Testis (tissue), 3 donors: Measurements from ENCODE around the gene FOXP4. TPM values are rescaled to one million over a fixed set of nuclear protein-coding genes. Genes with fewer than 3 reads are reported as not detected.

Experiments
- DNase-seq: peaks from one replicate; pipeline ENCODE4 v3.0.0-alpha.2; 2019
- H3K27ac ChIP-seq, 2 donors: fragments of 200-600 bp; sonication (generic); one replicate each; pipeline ENCODE4 v1.5.1; 2019
- H3K27me3 ChIP-seq: fragments of 200-600 bp; sonication (generic); one replicate; pipeline ENCODE4 v1.5.1; 2019
- H3K36me3 ChIP-seq: fragments of 200-600 bp; sonication (generic); one replicate; pipeline ENCODE4 v1.5.1; 2017; ENCODE audit warnings: low read depth; ENCODE audit errors: missing control alignments
- H3K4me1 ChIP-seq: fragments of 200-600 bp; sonication (generic); one replicate; pipeline ENCODE4 v1.5.1; 2019
- H3K4me3 ChIP-seq, 2 donors: fragments of 200-600 bp; sonication (generic); one replicate each; pipeline ENCODE4 v1.5.1; 2017 to 2019
- H3K9me3 ChIP-seq: fragments of 200-600 bp; sonication (generic); one replicate; pipeline ENCODE4 v1.5.1; 2017
- CTCF ChIP-seq, 3 experiments: fragments of 450-650 bp in 2 of 3; fragments of 200-600 bp in 1 of 3; sonication (generic) in 1 of 3; IDR thresholded peaks; one replicate each; pipeline ENCODE4 v1.5.1; 2016 to 2019; ENCODE audit warnings: antibody characterized with exemption in 3 of 3, mild to moderate bottlenecking in 2 of 3, moderate library complexity in 1 of 3
- POLR2A ChIP-seq: fragments of 450-650 bp; IDR thresholded peaks from one replicate; pipeline ENCODE4 v1.6.1; 2017; ENCODE audit warnings: antibody characterized with exemption, mild to moderate bottlenecking, moderate library complexity
- WGBS, 2 donors: methylation state at CpG; one replicate each; pipeline ENCODE4 v1.1.5; 2018; 5-methylcytosine and 5-hydroxymethylcytosine counted together
- intact Hi-C: fragments of 100-400 bp; cut with DNase I; formaldehyde crosslinking; loops from one replicate; pipeline ENCODE4 v1.15.1; 2023; ENCODE audit warnings: low total_unique reads
- polyA plus RNA-seq: library from polyadenylated mRNA; stranded (reverse); fragments of 350-450 nt; fragmentation: Illumina TruSeq; extraction: RNeasy Lipid Tissue Mini Kit (QIAGEN cat#74804); gene quantifications from one replicate; pipeline ENCODE4 v1.2.3, GENCODE V29; 2014; ENCODE audit warnings: low read depth, low replicate concordance; ENCODE audit not compliant: insufficient read depth
- total RNA-seq, 2 donors: library from RNA; depleted of rRNA; stranded (reverse); fragments of >200 nt; gene quantifications; one replicate each; pipeline ENCODE4 v1.2.3, GENCODE V29; 2016

Gene FOXP4
- total and polyA plus RNA-seq, 3 donors from 2014 or later = 38.0 to 50.2 (median 39.7) TPM

GRCh38 chr6:41638935-41639808 is 93.0 kb downstream of the FOXP4 start:
- Histone ChIP-seq H3K27me3 (no peaks in the 10 kb centered on the region), H3K4me3 (peak overlapping the region; percentile 53 to 62), H3K9me3 (no peaks in the 10 kb centered on the region), H3K36me3 (no peaks in the 10 kb centered on the region), H3K27ac (peak overlapping the region; percentile 48 to 59), H3K4me1 (peaks cover 22% of the 10 kb centered on the region)
- no peak for TF ChIP-seq POLR2A
- no peak for TF ChIP-seq CTCF (IDR thresholded peaks at IDR 0.05)
- peak; percentile 74 for DNase-seq
- intact Hi-C loops = no loop called here
- WGBS, 2 donors = 16 to 20% methylated on average over 32 to 40 of the region's 40 CpGs

- H3K27me3 ChIP-seq = no peaks in the 10 kb centered on the region
- no peak for TF ChIP-seq CTCF (IDR thresholded peaks at IDR 0.05)
- no peak for TF ChIP-seq POLR2A
- intact Hi-C loops = no loop called here
- H3K36me3 ChIP-seq = no peaks in the 10 kb centered on the region
- H3K9me3 ChIP-seq = no peaks in the 10 kb centered on the region
- H3K4me3 ChIP-seq = no peak overlapping the region
- H3K4me1 ChIP-seq = peaks cover 22% of the 10 kb centered on the region
- peak overlapping the region in 1 of 2 donors; percentile 48 for H3K27ac ChIP-seq
- no peak for DNase-seq
- 43% methylated on average over 7 to 8 of the region's 8 CpGs for WGBS, 2 donors
These were observed 93.7 kb downstream of the FOXP4 start for GRCh38 chr6:41639809-41640371.

- intact Hi-C loops = no loop called here
- no peak for DNase-seq
- H3K27me3 ChIP-seq = no peaks in the 10 kb centered on the region
- H3K27ac ChIP-seq = no peak overlapping the region
- peaks cover 22% of the 10 kb centered on the region for H3K4me1 ChIP-seq
- 67 to 73% methylated on average over 6 to 7 of the region's 7 CpGs for WGBS, 2 donors
- TF ChIP-seq POLR2A (no peak), CTCF (IDR thresholded peaks at IDR 0.05) (no peak)
- no peaks in the 10 kb centered on the region for H3K9me3 ChIP-seq
- H3K36me3 ChIP-seq = no peaks in the 10 kb centered on the region
- H3K4me3 ChIP-seq = no peak overlapping the region
These were observed 94.2 kb downstream of the FOXP4 start for GRCh38 chr6:41640426-41640825.

GRCh38 chr6:41641352-41641925 is 95.3 kb downstream of the FOXP4 start:
- H3K27ac ChIP-seq = no peak overlapping the region
- no peak overlapping the region for H3K4me3 ChIP-seq
- no peak for DNase-seq
- intact Hi-C loops = no loop called here
- no peaks in the 10 kb centered on the region for H3K9me3 ChIP-seq
- TF ChIP-seq POLR2A = no peak
- no peak for TF ChIP-seq CTCF (IDR thresholded peaks at IDR 0.05)
- no peaks in the 10 kb centered on the region for H3K27me3 ChIP-seq
- H3K4me1 ChIP-seq = peaks cover 22% of the 10 kb centered on the region
- 80 to 83% methylated on average over 8 to 9 of the region's 9 CpGs for WGBS, 2 donors
- no peaks in the 10 kb centered on the region for H3K36me3 ChIP-seq
